ENCODE results near the gene HS3ST4.

- TF ChIP-seq POLR2A (IDR thresholded peaks at IDR 0.05) (no peak), CTCF (IDR thresholded peaks at IDR 0.05) (no peak)
Observed at GRCh38 chr16:25748092-25748654, 56.4 kb downstream of the HS3ST4 start.

Data from thyroid gland (tissue), 4 donors.